Measurements from ENCODE around the gene CAD.

GRCh38 chr2:27204566-27204965 is 12.6 kb upstream of the CAD start:
- TF ChIP-seq CTCF (IDR thresholded peaks at IDR 0.05 in 4 of 5, conservative IDR thresholded peaks at IDR 0.05 in 1 of 5), result no peak
- no peak for TF ChIP-seq POLR2A (IDR thresholded peaks at IDR 0.05)
